Iris pigment epithelial cell (primary cell): ENCODE results near the gene KRT71.
A peak's percentile ranks its signal among the peaks of the same experiment; 100 is the strongest.
"Not testable (repeated sequence)": the region's sequence is repeated elsewhere in the genome, so short reads cannot be mapped to it uniquely, and the experiment has no call there.

ENCODE experiments used
- DNase-seq: peaks from one replicate; pipeline ENCODE4 v3.0.0-alpha.2; 2011; ENCODE audit warnings: low read depth

Gene KRT71

GRCh38 chr12:52519826-52520662 lies 32.9 kb downstream of the KRT71 start, which contains the start of gene KRT5:
TSS of gene KRT5 (minus strand) at chr12:52520394. CDS start at chr12:52520296, 98 bp downstream.
- no peak for DNase-seq

DNA sequence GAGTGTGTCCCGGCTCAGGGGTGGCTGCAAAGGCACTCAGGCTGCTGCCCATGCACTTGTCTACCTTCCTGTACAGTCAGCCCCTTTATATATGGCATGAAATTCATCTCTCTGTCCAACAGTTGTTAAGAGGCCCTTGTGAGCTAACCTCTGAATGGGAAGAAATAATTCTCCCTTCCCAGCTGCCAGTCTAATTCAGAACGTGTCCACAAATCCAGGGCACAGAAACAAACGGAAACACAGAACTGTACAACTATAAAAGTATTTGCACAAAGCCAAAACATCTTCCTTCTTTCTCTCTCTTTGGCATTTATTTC lies 33.6 kb downstream of the KRT71 start:
- no peak for DNase-seq

DNA sequence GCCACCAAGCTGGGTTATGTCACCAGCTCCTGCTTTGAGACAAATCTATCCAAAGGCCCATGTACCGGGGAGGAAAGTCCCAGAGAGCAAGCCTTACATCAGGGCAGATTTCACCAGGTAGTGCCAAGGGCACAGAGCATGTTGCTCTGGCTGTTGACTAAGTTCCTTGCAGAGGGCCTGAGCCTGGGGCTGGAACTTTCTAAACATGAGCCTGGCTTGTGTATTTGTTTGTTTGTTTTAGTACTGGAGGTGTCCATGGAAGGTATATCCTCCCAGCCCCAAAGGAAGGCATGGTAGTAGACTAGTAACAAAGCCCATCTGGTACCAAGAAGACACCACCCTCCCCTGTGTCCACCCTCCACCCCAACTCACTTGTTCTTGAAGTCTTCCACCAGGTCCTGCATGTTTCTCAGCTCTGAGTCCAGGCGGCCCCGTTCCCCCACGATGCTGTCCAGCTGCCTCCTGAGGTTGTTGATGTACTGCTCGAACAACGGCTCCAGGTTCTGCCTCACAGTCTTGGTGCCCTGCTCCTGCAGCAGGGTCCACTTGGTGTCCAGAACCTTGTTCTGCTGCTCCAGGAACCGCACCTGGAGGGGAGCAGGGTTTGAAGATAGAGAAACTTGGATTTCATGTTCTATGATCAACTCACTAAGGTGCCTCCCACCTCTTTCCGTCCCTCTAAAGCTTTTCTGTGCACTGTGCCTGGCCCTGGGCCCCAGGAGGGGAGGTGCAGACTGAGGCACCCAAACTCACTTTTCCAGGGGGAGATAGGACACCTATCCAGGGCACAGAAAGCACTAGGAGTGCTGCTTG lies 34.2 kb downstream of the KRT71 start:
- no peak for DNase-seq

DNA sequence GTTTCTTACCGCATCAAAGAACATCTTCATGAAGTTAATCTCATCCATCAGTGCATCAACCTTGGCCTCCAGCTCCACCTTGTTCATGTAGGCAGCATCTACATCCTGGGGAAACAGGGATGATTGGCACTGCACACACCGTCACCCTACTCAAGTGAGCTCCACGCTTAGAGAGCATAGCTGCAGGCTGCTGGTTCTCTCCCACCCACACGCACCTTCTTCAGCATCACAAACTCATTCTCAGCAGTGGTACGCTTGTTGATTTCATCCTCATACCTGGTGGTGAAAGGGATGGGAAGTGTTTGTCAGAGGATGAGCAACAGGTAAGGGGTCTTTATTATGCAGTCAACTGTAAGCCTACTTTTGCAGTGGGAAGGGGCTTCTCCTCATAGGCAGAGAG lies 35.1 kb downstream of the KRT71 start:
- DNase-seq = no peak

GRCh38 chr12:52517005-52517835 lies 35.7 kb downstream of the KRT71 start:
- no peak for DNase-seq

- no peak for DNase-seq
These were observed 36.8 kb downstream of the KRT71 start for GRCh38 chr12:52515927-52516831.

- DNase-seq = no peak
These were observed 37.7 kb downstream of the KRT71 start for GRCh38 chr12:52515319-52515646.

DNA sequence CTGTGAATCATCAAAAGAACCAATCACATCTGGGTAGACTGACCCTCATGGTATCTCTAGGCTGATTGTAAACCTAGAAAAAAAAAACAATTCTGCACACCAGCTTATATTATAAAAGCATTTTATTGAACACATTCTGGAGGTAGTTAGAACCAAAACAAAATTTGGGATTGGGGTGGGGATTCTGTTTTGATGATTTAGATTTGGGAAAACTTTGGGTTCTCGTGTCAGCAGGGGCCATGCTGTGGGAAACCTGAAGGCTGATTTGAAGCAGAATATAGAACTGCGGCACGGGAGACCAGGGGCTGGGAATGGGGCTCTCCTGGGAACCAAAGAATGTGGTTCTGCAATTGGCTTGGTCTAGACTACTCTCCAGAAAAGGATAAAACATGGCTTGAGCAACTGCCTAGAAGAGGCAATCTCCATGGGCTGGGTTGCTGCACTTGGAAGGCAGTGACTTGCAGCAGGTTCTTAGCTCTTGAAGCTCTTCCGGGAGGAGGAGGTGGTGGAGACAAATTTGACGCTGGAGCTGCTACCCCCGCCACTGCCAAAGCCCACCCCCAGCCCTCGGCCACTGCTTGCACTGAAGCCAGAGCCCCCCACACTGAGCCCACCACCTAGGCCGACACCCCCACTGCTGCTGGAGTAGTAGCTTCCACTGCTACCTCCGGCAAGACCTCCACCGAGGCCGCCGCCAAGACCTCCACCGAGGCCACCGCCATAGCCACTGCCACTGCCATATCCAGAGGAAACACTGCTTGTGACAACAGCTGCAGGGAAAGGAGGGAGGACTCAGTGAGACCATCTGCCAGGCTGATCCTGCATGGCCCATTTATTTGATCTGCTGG lies 38.2 kb downstream of the KRT71 start:
- no peak for DNase-seq

- no peak for DNase-seq
These were observed 39.2 kb downstream of the KRT71 start for GRCh38 chr12:52513736-52514135.

DNA sequence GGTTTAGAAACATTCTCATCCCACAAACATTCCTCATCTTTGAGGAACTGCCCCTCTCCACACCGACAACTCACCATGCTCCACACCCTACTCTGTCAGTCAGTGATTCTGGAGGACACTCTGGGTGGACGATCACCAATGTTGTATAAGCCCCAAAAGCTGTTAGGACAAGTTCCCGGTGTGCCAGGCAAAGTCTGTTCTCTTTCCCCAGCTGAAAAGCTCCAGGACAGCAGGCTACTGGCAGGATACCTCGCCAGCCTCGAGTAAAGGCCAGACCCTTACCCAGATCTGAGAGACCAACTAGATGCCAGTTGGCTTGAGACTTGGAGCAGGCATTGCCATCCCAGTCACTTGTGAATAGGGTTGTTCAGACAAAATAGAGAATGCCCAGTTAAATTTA lies 44.7 kb downstream of the KRT71 start:
- DNase-seq = no peak

DNA sequence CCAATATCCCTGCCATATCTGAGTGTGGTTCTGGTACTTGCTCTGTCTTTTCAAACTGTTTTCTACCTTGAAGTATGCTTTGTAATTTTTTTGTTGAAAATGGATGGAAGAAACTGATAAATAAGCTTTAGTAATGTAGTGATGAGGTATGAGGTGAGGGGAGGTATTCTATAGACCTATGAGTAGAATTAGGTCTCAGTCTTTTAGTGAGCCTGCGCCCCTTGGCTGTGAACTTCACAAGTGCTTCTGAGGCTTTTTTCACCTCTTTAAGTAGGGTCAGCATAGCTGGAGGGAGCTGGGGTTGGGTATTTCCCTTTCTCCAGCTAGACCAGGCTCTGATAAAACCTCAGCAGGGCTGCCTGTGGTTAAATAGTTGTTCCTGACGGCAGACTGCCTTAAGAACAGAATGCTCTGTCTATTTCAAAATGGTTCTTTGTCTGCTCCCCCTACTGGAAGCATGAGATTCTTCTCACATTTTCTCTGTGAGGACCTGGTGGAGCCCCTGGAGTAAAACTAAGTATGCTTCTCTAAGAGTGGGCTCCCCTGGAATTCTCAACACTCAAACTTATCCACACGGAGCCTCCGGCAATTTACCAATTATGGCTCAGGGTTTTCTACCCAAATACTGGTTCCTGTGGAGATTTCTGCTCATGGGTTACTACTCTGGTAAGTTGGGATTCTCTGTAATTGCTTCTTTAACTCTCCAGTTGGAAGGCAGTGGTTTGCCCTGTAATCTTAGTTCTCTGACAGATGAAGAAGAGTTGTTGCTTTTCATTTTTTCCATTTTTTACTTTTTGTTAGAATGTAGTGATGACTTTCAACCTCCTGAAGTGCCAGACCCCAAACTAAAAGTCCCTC lies 45.9 kb downstream of the KRT71 start:
- peak; percentile 84 for DNase-seq

DNA sequence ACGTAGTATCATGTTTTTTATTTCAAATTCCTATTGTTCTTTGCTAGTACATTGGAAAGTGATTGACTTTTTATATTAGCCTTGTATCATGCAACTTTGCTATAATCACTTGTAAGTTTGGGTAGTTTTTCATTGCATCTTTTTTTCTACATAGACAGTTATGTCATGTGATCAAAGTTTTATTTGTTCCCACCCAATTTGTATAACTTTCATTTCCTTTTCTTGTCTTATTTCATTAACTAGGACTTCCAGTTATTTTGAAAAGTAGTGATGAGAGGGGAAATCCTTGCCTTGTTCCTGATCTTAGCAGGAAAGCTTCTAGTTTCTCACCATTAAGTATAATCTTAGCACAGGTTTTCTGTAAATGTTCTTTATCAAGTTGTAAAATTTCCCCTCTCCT lies 50.1 kb downstream of the KRT71 start:
- no peak for DNase-seq

DNA sequence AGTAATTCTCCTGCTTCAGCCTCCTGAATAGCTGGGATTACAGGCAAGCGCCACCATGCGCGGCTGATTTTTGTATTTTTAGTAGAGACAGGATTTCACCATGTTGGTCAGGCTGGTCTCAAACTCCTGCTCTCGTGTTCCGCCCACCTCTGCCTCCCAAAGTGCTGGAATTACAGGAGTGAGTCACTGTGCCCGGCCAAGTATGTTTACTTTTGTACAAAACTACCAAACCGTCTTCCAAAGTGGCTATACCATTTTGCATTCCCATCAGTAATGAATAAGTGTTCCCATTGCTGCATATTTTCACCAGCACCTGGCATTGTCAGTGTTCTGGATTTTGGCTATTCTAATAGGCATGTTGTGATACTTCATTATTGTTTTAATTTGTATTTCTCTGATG lies 51.5 kb downstream of the KRT71 start:
- DNase-seq = no peak

- DNase-seq = not testable (repeated sequence)
These were observed 52.4 kb downstream of the KRT71 start for GRCh38 chr12:52500574-52500973.

GRCh38 chr12:52499806-52500560 lies 53.0 kb downstream of the KRT71 start:
- DNase-seq = peak; percentile 19

- DNase-seq = no peak
These were observed 54.0 kb downstream of the KRT71 start for GRCh38 chr12:52498946-52499345.

- DNase-seq = no peak
These were observed 55.0 kb downstream of the KRT71 start for GRCh38 chr12:52497975-52498374.

DNA sequence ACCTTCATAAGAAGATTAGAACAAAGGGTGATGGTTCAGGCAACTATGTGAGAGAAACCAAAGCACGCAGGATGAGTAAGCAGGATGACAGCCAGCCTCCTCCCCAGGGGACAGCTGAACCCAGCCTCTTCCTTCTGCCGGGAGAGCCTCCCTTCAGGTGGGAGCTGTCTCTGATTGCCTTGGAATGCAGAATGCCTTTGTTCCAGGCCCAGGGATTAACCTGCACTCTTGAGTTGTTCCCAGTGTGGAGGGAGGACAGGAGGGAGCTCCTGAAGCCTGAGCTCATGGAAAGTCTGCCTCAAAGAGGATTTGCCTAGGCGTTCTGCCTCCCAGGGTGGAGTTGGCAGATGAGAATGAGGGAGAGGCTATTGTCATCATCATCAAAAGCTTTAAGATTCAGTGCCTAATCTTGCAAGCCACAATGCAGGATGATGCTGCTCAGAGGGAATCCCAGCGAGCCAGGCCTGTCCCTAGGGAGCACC lies 56.3 kb downstream of the KRT71 start:
- peak; percentile 28 for DNase-seq

DNA sequence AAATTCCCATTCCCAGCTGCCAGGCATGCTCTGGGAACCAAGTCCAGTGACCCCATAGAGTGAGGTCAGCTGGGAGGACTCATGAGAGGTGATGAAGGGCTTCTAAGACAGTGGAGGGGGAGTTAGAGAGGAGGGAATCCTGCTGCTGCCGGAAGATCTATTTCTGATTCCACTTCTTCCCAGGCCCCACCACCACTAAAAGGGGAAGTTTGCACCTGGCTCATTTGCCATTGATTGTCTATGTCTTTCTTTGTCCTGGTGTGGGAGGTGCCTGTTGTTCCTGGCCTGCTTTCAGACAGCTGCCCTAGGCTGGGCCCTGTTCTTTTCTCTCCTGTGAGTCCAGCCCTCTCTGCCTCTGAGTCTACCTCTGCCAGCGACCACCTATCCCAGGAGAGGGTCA lies 56.9 kb downstream of the KRT71 start:
- no peak for DNase-seq
